Chondrocyte (in vitro differentiated cells): ENCODE results near the gene CADPS. TPM values are rescaled to one million over a fixed set of nuclear protein-coding genes. Genes with fewer than 3 reads are reported as not detected.

Source experiments
- DNase-seq: peaks from one replicate; pipeline ENCODE4 v3.0.0; 2021; ENCODE audit warnings: mixed read lengths, low spot score
- H3K27ac Mint-ChIP-seq: one replicate; pipeline ENCODE4 v1.8.0; 2021; ENCODE audit warnings: mild to moderate bottlenecking, moderate library complexity, mixed read lengths; ENCODE audit not compliant: unreplicated experiment
- H3K27me3 Mint-ChIP-seq: 2 replicates; pipeline ENCODE4 v1.8.0; 2021; ENCODE audit warnings: low read depth, mixed read lengths
- H3K36me3 Mint-ChIP-seq: 2 replicates; pipeline ENCODE4 v1.8.0; 2021; ENCODE audit warnings: low read depth, mixed read lengths
- H3K4me1 Mint-ChIP-seq: 2 replicates; pipeline ENCODE4 v1.8.0; 2021; ENCODE audit warnings: low read depth, mild to moderate bottlenecking, mixed read lengths
- H3K4me3 Mint-ChIP-seq: one replicate; pipeline ENCODE4 v1.8.0; 2021; ENCODE audit warnings: mild to moderate bottlenecking, moderate library complexity, mixed read lengths; ENCODE audit not compliant: unreplicated experiment
- H3K9me3 Mint-ChIP-seq: 2 replicates; pipeline ENCODE4 v1.8.0; 2021; ENCODE audit warnings: low read depth, mixed read lengths
- total RNA-seq: library from RNA; stranded (reverse); gene quantifications from 3 replicates; pipeline ENCODE4 v1.2.1, GENCODE V29; 2021
- TF ChIP-seq, protein P1 (sequence below): fragments of 200-600 bp; sonication (generic); IDR thresholded peaks from 2 replicates; pipeline ENCODE4 v1.5.0; 2021; ENCODE audit warnings: antibody characterized with exemption, mild to moderate bottlenecking, moderate library complexity

CADPS gene
- total RNA-seq, 1 donor from 2014 or later: not detected

DNA sequence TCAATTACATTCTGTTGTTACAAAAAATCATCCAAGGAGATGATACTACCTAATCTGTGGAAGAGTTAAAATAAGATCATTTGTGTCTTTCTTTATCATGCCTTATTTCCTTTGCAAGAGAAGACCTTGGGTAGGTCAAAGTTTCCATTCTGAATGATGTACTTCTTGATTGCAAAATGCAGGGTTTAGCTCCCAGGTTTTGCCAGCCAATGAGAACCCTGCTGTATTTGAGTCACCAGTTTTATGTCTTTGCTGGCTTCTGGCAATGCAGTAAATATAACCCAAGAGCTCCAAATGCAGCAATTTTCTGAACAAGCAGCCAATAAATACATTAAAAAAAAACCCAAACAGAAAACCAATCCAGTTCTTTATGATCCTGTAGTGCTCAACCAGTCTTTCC lies 204.9 kb downstream of the CADPS start:
- no peaks in the 10 kb centered on the region for H3K9me3 Mint-ChIP-seq
- H3K4me3 Mint-ChIP-seq: no peak overlapping the region
- H3K36me3 Mint-ChIP-seq: peaks cover 2% of the 10 kb centered on the region
- DNase-seq: no peak
- no peaks in the 10 kb centered on the region for H3K4me1 Mint-ChIP-seq
- TF ChIP-seq, protein P1, sequence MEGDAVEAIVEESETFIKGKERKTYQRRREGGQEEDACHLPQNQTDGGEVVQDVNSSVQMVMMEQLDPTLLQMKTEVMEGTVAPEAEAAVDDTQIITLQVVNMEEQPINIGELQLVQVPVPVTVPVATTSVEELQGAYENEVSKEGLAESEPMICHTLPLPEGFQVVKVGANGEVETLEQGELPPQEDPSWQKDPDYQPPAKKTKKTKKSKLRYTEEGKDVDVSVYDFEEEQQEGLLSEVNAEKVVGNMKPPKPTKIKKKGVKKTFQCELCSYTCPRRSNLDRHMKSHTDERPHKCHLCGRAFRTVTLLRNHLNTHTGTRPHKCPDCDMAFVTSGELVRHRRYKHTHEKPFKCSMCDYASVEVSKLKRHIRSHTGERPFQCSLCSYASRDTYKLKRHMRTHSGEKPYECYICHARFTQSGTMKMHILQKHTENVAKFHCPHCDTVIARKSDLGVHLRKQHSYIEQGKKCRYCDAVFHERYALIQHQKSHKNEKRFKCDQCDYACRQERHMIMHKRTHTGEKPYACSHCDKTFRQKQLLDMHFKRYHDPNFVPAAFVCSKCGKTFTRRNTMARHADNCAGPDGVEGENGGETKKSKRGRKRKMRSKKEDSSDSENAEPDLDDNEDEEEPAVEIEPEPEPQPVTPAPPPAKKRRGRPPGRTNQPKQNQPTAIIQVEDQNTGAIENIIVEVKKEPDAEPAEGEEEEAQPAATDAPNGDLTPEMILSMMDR: no peak
- no peak overlapping the region for H3K27ac Mint-ChIP-seq
- peaks cover 66% of the 10 kb centered on the region for H3K27me3 Mint-ChIP-seq

DNA sequence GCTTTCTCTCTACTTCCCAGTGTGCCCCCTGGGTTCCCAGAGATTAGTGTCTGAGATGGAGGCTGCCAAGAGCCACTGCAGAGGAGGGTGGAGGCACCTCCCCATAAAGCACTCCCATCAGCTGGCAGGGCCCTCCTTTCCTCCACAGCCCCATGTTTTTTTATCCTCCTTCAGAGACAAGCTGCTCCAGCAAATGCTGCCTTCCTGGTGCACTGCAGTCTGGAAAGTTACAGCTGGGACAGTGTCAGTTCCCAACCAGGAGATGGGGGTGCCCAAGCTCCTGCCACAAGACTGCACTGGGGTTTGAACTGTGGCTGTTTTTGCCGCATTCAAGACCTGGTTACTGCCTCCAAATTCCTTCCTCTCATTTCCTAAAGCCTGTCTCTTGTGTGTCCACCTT lies 206.1 kb downstream of the CADPS start:
- Mint-ChIP-seq H3K27ac (no peak overlapping the region), H3K36me3 (peaks cover 2% of the 10 kb centered on the region), H3K27me3 (peaks cover 66% of the 10 kb centered on the region), H3K4me1 (no peaks in the 10 kb centered on the region), H3K4me3 (no peak overlapping the region), H3K9me3 (no peaks in the 10 kb centered on the region)
- DNase-seq: no peak
- TF ChIP-seq, protein P1: no peak

DNA sequence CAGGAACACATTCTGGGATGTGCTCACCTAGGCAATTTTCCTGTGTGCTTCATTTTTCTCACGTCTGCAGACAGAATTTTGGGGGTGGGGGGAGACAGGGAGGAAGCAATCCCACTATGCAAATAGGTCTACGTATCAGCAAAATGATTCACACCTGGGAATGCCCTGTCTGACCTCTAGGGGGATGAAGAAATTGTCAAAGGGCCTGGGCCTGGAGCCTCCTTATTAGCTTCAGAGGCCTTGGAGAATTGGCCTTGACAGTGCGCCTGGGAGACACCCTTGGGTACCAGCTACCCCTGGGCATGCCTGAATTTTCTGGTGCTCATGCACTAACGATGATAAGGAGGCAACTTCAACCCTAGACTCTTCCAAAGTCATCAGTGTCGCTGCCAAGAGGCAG lies 207.5 kb downstream of the CADPS start:
- TF ChIP-seq, protein P1: no peak
- H3K27ac Mint-ChIP-seq: no peak overlapping the region
- no peak for DNase-seq
- no peaks in the 10 kb centered on the region for H3K4me1 Mint-ChIP-seq
- H3K4me3 Mint-ChIP-seq: no peak overlapping the region
- H3K9me3 Mint-ChIP-seq: no peaks in the 10 kb centered on the region
- H3K36me3 Mint-ChIP-seq: peaks cover 2% of the 10 kb centered on the region
- peaks cover 59% of the 10 kb centered on the region for H3K27me3 Mint-ChIP-seq

DNA sequence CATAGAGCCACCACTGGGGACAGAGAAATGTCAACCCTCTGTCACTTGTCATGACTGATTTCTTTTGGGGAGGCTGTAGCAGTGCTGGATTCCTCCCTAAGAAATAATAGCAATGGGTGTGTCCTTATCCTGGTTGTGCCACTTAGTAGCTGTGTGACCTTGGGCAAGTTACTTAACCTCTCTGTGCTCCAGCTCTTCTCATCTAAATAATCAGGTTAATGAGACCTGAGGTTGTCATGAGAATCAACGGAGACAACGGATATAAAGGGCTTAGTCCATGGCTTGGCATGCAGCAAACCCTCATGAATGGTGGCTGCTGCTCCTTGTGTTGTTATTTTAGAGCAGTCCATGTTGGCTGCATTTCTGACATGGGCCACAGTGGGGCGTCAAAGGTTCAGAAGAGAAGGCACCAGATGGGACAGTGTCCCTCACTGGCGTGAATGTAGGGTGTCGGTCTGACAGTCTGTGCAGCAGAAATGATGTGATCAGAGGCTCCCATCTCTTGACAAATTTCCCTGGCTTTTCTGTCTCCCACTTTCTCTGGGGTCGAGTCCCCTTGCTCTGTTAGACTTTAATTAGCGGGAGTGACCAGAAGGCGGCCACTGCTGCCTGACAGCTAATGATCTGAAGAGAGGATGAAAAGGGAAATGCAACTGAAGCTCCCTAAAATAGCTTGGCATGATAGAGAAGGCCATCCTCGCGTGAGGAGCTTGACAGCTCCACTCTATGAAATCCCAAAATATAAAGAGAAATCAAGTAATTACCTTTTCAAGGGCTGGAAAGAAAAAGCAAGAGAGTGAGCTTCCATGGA lies 209.4 kb downstream of the CADPS start:
- H3K4me1 Mint-ChIP-seq: no peaks in the 10 kb centered on the region
- H3K36me3 Mint-ChIP-seq: no peaks in the 10 kb centered on the region
- no peak overlapping the region for H3K4me3 Mint-ChIP-seq
- H3K9me3 Mint-ChIP-seq: no peaks in the 10 kb centered on the region
- H3K27ac Mint-ChIP-seq: no peak overlapping the region
- peaks cover 63% of the 10 kb centered on the region for H3K27me3 Mint-ChIP-seq
- TF ChIP-seq, protein P1: peak; percentile 76
- DNase-seq: no peak

DNA sequence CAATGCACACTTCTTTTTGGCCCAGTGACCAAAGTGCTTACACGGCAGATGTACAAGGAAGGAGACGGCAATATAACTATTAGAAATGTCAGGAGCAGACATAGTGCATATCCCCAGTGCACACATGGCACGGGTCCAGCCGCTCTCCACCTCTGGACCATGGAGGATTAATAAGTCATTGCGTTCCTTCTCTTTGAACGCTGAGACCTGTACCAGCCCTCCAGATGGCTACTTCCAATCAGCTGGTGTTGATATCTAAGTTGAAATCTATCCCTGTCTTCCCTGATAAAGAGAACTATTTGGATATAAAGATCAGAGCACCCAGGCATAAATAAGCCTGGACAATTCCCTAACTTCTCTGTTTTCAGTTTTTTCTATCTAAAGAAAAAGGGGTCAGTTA lies 212.5 kb downstream of the CADPS start:
- Mint-ChIP-seq H3K27ac (no peak overlapping the region), H3K27me3 (peaks cover 58% of the 10 kb centered on the region)
- DNase-seq: no peak

More for the DNA sequence above, 212.5 kb downstream of the CADPS start:
- Mint-ChIP-seq H3K9me3 (no peaks in the 10 kb centered on the region), H3K4me3 (no peak overlapping the region), H3K36me3 (no peaks in the 10 kb centered on the region), H3K4me1 (no peaks in the 10 kb centered on the region)
- TF ChIP-seq, protein P1: no peak
